SK-N-SH treated with all-trans-retinoic acid at 6 μM for 48 hours (cell line): Measurements from ENCODE around the gene MYO1B.

Source experiments
- ARNTL ChIP-seq: fragments of 450-650 bp; formaldehyde crosslinking; IDR thresholded peaks from 2 replicates; pipeline ENCODE4 v1.5.0; 2020; ENCODE audit warnings: low read depth, mild to moderate bottlenecking, moderate library complexity, borderline replicate concordance
- CSDC2 ChIP-seq: fragments of 250-450 bp; sonication (Bioruptor Pico); IDR thresholded peaks from 2 replicates; pipeline ENCODE4 v1.5.0; 2020; ENCODE audit warnings: mild to moderate bottlenecking, moderate library complexity
- GLIS3 ChIP-seq: fragments of 250-450 bp; sonication (Bioruptor Pico); IDR thresholded peaks from 2 replicates; pipeline ENCODE4 v1.5.0; 2020; ENCODE audit warnings: mild to moderate bottlenecking, moderate library complexity
- OSR1 ChIP-seq: fragments of 250-450 bp; sonication (Bioruptor Pico); IDR thresholded peaks from 2 replicates; pipeline ENCODE4 v1.8.0; 2022; ENCODE audit warnings: moderate library complexity, mild to moderate bottlenecking, inconsistent platforms
- RARB ChIP-seq: fragments of 250-450 bp; sonication (Bioruptor Pico); IDR thresholded peaks from 2 replicates; pipeline ENCODE4 v1.8.0; 2021; ENCODE audit warnings: mild to moderate bottlenecking, moderate library complexity
- SNAI2 ChIP-seq: fragments of 250-450 bp; sonication (Bioruptor Pico); IDR thresholded peaks from 2 replicates; pipeline ENCODE4 v1.5.0; 2020; ENCODE audit warnings: mild to moderate bottlenecking, moderate library complexity
- ZC3H10 ChIP-seq: fragments of 250-450 bp; sonication (Bioruptor Pico); IDR thresholded peaks from 2 replicates; pipeline ENCODE4 v1.5.1; 2021; ENCODE audit warnings: mild to moderate bottlenecking, moderate library complexity
- ZFP3 ChIP-seq: fragments of 250-450 bp; sonication (Bioruptor Pico); IDR thresholded peaks from 2 replicates; pipeline ENCODE4 v1.5.0; 2020; ENCODE audit warnings: mild to moderate bottlenecking, moderate library complexity
- ZNF8 ChIP-seq: fragments of 450-650 bp; formaldehyde crosslinking; IDR thresholded peaks from 2 replicates; pipeline ENCODE4 v1.5.0; 2020; ENCODE audit warnings: mild to moderate bottlenecking, moderate library complexity
- TF ChIP-seq, protein P1 (sequence below): fragments of 250-450 bp; sonication (Bioruptor Pico); IDR thresholded peaks from 2 replicates; pipeline ENCODE4 v1.5.1; 2020; ENCODE audit warnings: low read depth, mild to moderate bottlenecking, moderate library complexity
- TF ChIP-seq, protein P2 (sequence below): fragments of 250-450 bp; sonication (Bioruptor Pico); IDR thresholded peaks from 2 replicates; pipeline ENCODE4 v1.5.0; 2020; ENCODE audit warnings: mild to moderate bottlenecking, moderate library complexity

DNA sequence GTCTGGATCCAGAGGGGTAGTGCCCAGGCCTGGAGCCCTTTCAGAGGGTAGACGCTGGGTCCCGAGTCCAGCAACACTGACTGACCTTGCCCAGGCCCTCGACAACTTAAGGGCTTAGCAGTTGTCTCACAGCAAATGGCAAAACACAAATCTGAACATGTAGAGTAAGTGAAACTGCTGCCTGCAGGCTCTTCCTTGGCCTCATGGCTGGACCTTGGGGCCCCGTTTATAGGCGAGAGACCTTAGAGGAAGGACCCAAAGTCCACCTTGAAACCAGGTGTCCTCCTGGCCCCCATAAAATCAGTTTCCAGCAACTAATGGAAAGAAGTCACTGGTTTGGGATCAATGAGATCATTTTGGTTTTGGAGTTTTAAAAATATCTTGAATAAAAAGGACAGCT, 154.4 kb downstream of the MYO1B start:
- TF ChIP-seq OSR1 (CRISPR knock-in tag) (no peak), CSDC2 (CRISPR knock-in tag) (no peak), ARNTL (no peak), ZNF8 (CRISPR knock-in tag) (no peak), RARB (no peak), ZC3H10 (no peak), GLIS3 (no peak), ZFP3 (CRISPR knock-in tag) (no peak), SNAI2 (CRISPR knock-in tag) (no peak)
- TF ChIP-seq, protein P1, sequence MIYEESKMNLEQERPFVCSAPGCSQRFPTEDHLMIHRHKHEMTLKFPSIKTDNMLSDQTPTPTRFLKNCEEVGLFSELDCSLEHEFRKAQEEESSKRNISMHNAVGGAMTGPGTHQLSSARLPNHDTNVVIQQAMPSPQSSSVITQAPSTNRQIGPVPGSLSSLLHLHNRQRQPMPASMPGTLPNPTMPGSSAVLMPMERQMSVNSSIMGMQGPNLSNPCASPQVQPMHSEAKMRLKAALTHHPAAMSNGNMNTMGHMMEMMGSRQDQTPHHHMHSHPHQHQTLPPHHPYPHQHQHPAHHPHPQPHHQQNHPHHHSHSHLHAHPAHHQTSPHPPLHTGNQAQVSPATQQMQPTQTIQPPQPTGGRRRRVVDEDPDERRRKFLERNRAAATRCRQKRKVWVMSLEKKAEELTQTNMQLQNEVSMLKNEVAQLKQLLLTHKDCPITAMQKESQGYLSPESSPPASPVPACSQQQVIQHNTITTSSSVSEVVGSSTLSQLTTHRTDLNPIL (CRISPR knock-in tag) = no peak
- TF ChIP-seq, protein P2, sequence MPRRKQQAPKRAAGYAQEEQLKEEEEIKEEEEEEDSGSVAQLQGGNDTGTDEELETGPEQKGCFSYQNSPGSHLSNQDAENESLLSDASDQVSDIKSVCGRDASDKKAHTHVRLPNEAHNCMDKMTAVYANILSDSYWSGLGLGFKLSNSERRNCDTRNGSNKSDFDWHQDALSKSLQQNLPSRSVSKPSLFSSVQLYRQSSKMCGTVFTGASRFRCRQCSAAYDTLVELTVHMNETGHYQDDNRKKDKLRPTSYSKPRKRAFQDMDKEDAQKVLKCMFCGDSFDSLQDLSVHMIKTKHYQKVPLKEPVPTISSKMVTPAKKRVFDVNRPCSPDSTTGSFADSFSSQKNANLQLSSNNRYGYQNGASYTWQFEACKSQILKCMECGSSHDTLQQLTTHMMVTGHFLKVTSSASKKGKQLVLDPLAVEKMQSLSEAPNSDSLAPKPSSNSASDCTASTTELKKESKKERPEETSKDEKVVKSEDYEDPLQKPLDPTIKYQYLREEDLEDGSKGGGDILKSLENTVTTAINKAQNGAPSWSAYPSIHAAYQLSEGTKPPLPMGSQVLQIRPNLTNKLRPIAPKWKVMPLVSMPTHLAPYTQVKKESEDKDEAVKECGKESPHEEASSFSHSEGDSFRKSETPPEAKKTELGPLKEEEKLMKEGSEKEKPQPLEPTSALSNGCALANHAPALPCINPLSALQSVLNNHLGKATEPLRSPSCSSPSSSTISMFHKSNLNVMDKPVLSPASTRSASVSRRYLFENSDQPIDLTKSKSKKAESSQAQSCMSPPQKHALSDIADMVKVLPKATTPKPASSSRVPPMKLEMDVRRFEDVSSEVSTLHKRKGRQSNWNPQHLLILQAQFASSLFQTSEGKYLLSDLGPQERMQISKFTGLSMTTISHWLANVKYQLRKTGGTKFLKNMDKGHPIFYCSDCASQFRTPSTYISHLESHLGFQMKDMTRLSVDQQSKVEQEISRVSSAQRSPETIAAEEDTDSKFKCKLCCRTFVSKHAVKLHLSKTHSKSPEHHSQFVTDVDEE (CRISPR knock-in tag) = no peak
